Prostate gland (tissue), 2 donors: ENCODE results near the gene MMP21. TPM values are rescaled to one million over a fixed set of nuclear protein-coding genes. Genes with fewer than 3 reads are reported as not detected.

Experiments
- DNase-seq: peaks from one replicate; pipeline ENCODE4 v3.0.0-alpha.2; 2019; ENCODE audit warnings: low spot score
- H3K27ac ChIP-seq, 2 donors: fragments of 200-600 bp; sonication (generic); 2 replicates each; pipeline ENCODE4 v1.5.1; 2017 to 2019
- H3K27me3 ChIP-seq: fragments of 200-600 bp; sonication (generic); replicated peaks from 2 replicates; pipeline ENCODE4 v1.5.1; 2019; ENCODE audit not compliant: insufficient read depth
- H3K36me3 ChIP-seq, 2 donors: fragments of 200-600 bp; sonication (generic); 1 replicate in 1 of 2; 2 replicates in 1 of 2; pipeline versions ENCODE4 v1.5.1 to v1.8.1; 2017 to 2019
- H3K4me1 ChIP-seq: fragments of 200-600 bp; sonication (generic); replicated peaks from 2 replicates; pipeline ENCODE4 v1.5.1; 2019
- H3K4me3 ChIP-seq, 2 donors: fragments of 200-600 bp; sonication (generic); 2 replicates each; pipeline ENCODE4 v1.5.1; 2017 to 2019
- H3K9me3 ChIP-seq: fragments of 200-600 bp; sonication (generic); 2 replicates; pipeline ENCODE4 v1.5.1; 2017
- POLR2A ChIP-seq: fragments of 450-650 bp; IDR thresholded peaks from one replicate; pipeline ENCODE4 v1.6.1; 2016; ENCODE audit warnings: antibody characterized with exemption, mild to moderate bottlenecking
- POLR2AphosphoS5 ChIP-seq: sonication (generic); formaldehyde crosslinking; IDR thresholded peaks from one replicate; pipeline ENCODE4 v1.6.1; 2017; ENCODE audit warnings: antibody characterized with exemption
- WGBS: methylation state at CpG from one replicate; pipeline ENCODE4 v1.1.5; 2018; 5-methylcytosine and 5-hydroxymethylcytosine counted together
- intact Hi-C: fragments of 100-400 bp; cut with DNase I; formaldehyde crosslinking; loops from one replicate; pipeline ENCODE4 v1.14.2; 2022
- total RNA-seq, 2 donors: library from RNA; depleted of rRNA; stranded (reverse); fragments of >200 nt; gene quantifications; one replicate each; pipeline ENCODE4 v1.1.0, GENCODE V29; 2016
- TF ChIP-seq, protein P1 (sequence below), 4 experiments: fragments of 200-600 bp in 2 of 4; fragments of 450-650 bp in 2 of 4; sonication (generic) in 2 of 4; IDR thresholded peaks; 1 replicate in 3 of 4; 2 replicates in 1 of 4; pipeline ENCODE4 v1.5.1; 2016 to 2019; ENCODE audit warnings: antibody characterized with exemption in 4 of 4, mild to moderate bottlenecking in 2 of 4, moderate library complexity in 2 of 4

The MMP21 gene
- total RNA-seq, 2 donors from 2014 or later = not detected

- WGBS = 70% methylated on average over 1 of the region's 1 CpG
- peaks cover 4% of the 10 kb centered on the region for H3K4me1 ChIP-seq
- H3K9me3 ChIP-seq = no peaks in the 10 kb centered on the region
- intact Hi-C loops = loop anchor here (10.0 kb wide), 1 partner anchor 656 kb away; the partner anchor contains the start of gene CTBP2
- no peaks in the 10 kb centered on the region for H3K27me3 ChIP-seq
- H3K27ac ChIP-seq = no peak overlapping the region
- TF ChIP-seq POLR2AphosphoS5 = no peak
- TF ChIP-seq, protein P1, sequence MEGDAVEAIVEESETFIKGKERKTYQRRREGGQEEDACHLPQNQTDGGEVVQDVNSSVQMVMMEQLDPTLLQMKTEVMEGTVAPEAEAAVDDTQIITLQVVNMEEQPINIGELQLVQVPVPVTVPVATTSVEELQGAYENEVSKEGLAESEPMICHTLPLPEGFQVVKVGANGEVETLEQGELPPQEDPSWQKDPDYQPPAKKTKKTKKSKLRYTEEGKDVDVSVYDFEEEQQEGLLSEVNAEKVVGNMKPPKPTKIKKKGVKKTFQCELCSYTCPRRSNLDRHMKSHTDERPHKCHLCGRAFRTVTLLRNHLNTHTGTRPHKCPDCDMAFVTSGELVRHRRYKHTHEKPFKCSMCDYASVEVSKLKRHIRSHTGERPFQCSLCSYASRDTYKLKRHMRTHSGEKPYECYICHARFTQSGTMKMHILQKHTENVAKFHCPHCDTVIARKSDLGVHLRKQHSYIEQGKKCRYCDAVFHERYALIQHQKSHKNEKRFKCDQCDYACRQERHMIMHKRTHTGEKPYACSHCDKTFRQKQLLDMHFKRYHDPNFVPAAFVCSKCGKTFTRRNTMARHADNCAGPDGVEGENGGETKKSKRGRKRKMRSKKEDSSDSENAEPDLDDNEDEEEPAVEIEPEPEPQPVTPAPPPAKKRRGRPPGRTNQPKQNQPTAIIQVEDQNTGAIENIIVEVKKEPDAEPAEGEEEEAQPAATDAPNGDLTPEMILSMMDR (IDR thresholded peaks at IDR 0.05) = no peak
- TF ChIP-seq POLR2A = no peak
- no peaks in the 10 kb centered on the region for H3K36me3 ChIP-seq
- H3K4me3 ChIP-seq = no peak overlapping the region
- no peak for DNase-seq
Measured at GRCh38 chr10:125820701-125821100, 45.1 kb upstream of the MMP21 start.

DNA sequence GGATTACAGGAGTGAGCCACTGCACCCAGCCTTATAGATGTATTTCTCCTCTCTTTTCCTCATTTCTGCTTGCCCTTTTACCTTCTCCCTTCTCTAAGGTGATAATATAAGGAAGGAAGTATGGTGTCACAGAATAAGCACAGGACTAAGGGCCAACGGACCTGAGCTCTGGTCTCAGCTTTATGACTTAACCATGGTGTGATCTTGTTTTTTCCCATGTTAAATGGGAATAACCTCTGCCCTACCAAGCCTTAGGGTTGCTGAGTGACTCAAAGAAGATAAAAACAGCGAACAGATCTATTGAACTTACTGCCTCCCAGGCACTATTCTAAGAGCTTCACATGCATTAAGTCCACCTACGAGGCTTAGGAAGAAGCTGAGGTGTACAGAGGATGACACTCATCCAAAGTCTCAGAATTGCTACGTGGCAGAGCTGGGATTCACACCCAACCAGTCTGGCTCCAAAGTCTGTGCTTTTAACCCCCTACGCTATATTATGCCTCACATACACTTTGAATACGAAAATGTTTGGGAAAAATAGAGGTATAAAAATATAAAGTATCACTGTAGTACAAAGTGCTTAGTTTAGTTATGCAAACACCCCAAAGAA lies 41.8 kb upstream of the MMP21 start:
- H3K4me3 ChIP-seq = no peak overlapping the region
- DNase-seq = no peak
- 86% methylated on average over 6 of the region's 6 CpGs for WGBS
- H3K27me3 ChIP-seq = no peaks in the 10 kb centered on the region
- H3K4me1 ChIP-seq = no peaks in the 10 kb centered on the region
- H3K9me3 ChIP-seq = no peaks in the 10 kb centered on the region
- intact Hi-C loops = no loop called here
- no peak overlapping the region for H3K27ac ChIP-seq
- peaks cover 0 to 9% of the 10 kb centered on the region in 2 donors for H3K36me3 ChIP-seq
- TF ChIP-seq, protein P1 (IDR thresholded peaks at IDR 0.05) = no peak
- no peak for TF ChIP-seq POLR2A
- TF ChIP-seq POLR2AphosphoS5 = no peak

- no peak for DNase-seq
- H3K36me3 ChIP-seq = peaks cover 0 to 9% of the 10 kb centered on the region in 2 donors
- H3K27ac ChIP-seq = no peak overlapping the region
- no peaks in the 10 kb centered on the region for H3K9me3 ChIP-seq
- intact Hi-C loops = no loop called here
- H3K27me3 ChIP-seq = no peaks in the 10 kb centered on the region
- H3K4me1 ChIP-seq = no peaks in the 10 kb centered on the region
- WGBS = 93% methylated on average over 4 of the region's 4 CpGs
- no peak overlapping the region for H3K4me3 ChIP-seq
- no peak for TF ChIP-seq POLR2AphosphoS5
- TF ChIP-seq, protein P1 (IDR thresholded peaks at IDR 0.05) = no peak
- TF ChIP-seq POLR2A = no peak
Measured at GRCh38 chr10:125816548-125816947, 40.9 kb upstream of the MMP21 start.

DNA sequence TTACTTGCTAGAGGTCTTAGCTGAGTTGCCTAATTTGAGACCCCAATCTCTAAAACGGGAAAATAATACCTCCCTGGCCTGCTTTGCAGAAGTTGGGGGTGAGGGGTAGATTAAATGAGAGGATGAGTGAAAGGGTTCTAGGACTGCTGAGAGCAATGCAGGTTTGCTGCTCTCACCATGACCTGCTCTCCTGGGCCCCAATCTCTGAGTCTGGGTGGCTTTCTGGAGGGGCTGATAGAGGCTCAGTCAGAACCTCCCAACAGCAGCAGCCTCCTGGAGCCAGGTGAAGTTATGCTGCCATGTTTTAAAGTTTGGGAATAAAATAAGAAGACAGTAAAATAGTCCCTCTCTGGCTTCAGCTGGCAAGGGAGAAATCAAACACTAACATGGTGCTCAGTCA lies 40.1 kb upstream of the MMP21 start:
- TF ChIP-seq, protein P1 (IDR thresholded peaks at IDR 0.05) = no peak
- TF ChIP-seq POLR2AphosphoS5 (no peak), POLR2A (no peak)
- H3K4me1 ChIP-seq = no peaks in the 10 kb centered on the region
- H3K9me3 ChIP-seq = no peaks in the 10 kb centered on the region
- H3K4me3 ChIP-seq = no peak overlapping the region
- H3K27ac ChIP-seq = no peak overlapping the region
- H3K36me3 ChIP-seq = peaks cover 0 to 9% of the 10 kb centered on the region in 2 donors
- intact Hi-C loops = no loop called here
- no peak for DNase-seq
- WGBS = 0% methylated on average over 1 of the region's 1 CpG
- no peaks in the 10 kb centered on the region for H3K27me3 ChIP-seq

- Histone ChIP-seq H3K9me3 (no peaks in the 10 kb centered on the region), H3K27me3 (no peaks in the 10 kb centered on the region), H3K36me3 (peaks cover 0 to 9% of the 10 kb centered on the region in 2 donors), H3K4me1 (no peaks in the 10 kb centered on the region), H3K4me3 (no peak overlapping the region), H3K27ac (no peak overlapping the region)
- no peak for TF ChIP-seq POLR2AphosphoS5
- no peak for TF ChIP-seq POLR2A
- TF ChIP-seq, protein P1 (IDR thresholded peaks at IDR 0.05) = no peak
- DNase-seq = no peak
- 73% methylated on average over 1 of the region's 1 CpG for WGBS
- intact Hi-C loops = no loop called here
Measured at GRCh38 chr10:125812128-125812750, 36.6 kb upstream of the MMP21 start.
